Astrocyte of the cerebellum (primary cell): ENCODE data around the gene TAF1C.
A peak's percentile ranks its signal among the peaks of the same experiment; 100 is the strongest.

Experiments used
- DNase-seq: peaks from one replicate; pipeline ENCODE4 v3.0.0-alpha.2; 2011; ENCODE audit warnings: low read depth
- H3K4me3 ChIP-seq: 2 replicates; pipeline ENCODE4 v1.5.1; 2011; ENCODE audit warnings: mild to moderate bottlenecking, low read depth, low read length, moderate library complexity
- in situ Hi-C: cut with HindIII; loops from 2 replicates; pipeline ENCODE4 v1.10.0; 2017; ENCODE audit warnings: low sequenced_read_pairs
- TF ChIP-seq, protein P1 (sequence below): IDR thresholded peaks from 2 replicates; pipeline ENCODE4 v1.5.1; 2012; ENCODE audit warnings: low read length, low read depth, moderate library complexity, mild to moderate bottlenecking; ENCODE audit errors: missing control alignments

The TAF1C gene

DNA sequence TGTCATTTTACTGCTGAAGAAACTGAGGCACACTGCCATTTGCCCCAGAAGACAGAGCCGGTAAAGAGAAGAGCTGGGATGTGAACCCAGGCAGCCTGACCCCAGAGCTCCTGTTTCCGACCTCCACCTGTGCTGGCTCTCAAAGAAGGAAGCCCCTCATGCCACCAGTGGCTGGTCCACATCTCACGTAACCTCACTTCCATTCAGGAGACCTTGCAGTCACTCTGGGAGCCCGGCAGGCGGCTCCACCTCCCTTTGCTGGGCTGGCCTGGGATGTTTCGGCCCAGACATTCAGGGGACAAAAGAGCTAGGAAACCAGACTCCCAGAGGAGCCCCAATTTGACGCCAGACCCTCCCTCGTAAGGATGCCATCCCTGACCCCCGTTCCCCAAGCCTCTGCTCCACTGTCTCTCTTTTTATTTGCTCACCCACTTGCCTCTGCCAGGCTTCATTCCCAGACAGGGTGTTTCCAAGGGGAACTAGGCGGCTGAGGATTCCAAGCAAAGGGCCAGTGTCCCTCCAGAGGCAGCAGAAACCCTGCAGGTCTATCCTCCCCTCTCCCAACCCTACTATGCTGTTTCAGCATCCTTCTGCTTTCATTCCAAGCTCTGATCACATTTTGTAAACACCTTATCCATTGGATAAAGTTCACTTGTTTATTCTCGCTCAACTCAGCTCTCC, 2.8 kb downstream of the TAF1C start:
- no peak overlapping the region for H3K4me3 ChIP-seq
- no peak for DNase-seq
- TF ChIP-seq, protein P1, sequence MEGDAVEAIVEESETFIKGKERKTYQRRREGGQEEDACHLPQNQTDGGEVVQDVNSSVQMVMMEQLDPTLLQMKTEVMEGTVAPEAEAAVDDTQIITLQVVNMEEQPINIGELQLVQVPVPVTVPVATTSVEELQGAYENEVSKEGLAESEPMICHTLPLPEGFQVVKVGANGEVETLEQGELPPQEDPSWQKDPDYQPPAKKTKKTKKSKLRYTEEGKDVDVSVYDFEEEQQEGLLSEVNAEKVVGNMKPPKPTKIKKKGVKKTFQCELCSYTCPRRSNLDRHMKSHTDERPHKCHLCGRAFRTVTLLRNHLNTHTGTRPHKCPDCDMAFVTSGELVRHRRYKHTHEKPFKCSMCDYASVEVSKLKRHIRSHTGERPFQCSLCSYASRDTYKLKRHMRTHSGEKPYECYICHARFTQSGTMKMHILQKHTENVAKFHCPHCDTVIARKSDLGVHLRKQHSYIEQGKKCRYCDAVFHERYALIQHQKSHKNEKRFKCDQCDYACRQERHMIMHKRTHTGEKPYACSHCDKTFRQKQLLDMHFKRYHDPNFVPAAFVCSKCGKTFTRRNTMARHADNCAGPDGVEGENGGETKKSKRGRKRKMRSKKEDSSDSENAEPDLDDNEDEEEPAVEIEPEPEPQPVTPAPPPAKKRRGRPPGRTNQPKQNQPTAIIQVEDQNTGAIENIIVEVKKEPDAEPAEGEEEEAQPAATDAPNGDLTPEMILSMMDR: peak; percentile 22
- in situ Hi-C loops: no loop called here

DNA sequence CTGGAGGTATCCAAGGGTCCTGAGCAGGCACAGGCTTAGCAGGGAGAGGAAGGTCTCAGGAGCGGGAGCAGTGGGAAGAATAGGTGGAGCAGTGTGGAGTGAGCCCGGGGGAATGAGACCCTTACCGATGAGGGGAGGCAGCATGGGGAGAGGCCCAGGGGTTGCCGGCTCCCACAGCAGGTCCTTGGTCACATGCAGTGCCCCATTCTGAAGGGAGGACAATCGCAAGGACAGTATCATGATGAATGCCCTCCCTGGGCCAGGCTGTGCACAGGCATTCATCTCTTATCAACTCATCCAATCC, 3.3 kb downstream of the TAF1C start:
- no peak for DNase-seq

DNA sequence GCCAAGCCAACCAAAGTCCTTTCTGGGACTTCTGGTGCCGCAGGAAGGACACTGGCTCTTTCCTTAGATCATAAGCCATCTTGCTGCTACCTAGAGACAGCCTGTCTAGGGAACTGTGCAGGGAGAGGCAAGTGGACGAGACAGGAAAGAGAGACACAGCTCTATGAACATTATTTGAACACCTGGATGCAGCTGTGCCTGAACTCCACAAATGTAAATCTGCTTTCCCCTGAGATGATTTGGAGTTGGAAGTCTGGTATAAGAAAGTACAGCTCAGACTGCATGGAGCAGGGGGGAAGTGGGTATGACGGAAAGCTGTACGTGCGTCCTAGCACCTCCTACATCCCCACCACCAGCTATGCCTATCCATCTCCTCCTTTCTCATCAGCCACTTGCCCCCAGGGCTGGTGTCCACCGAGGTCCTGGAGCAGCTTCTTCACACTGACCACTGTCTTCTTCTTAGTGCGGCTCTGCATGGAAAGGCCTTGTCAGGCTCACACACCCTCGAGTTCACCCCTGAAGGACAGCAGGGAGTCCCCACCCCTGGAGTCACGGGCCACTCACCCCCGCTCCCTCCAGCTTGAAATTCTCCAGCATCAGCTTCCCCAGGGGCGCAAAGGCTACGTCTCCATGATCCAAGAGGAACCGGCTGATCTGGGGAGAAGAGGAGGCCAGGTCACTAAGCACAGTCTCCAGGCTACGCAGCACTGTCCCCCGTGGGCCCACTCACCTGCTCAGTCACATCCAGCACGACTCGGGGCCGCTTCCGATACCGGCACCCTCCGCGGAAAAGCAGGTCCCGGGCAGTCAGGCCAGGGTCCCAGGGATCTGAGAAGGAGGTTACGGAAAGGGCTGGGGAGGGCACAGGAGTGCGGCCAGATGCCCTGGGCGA, 3.9 kb downstream of the TAF1C start:
- no peak for DNase-seq
- in situ Hi-C loops: no loop called here

More for the DNA sequence above, 3.3 kb downstream of the TAF1C start:
- no peak overlapping the region for H3K4me3 ChIP-seq
- in situ Hi-C loops: no loop called here
- TF ChIP-seq, protein P1: no peak

DNA sequence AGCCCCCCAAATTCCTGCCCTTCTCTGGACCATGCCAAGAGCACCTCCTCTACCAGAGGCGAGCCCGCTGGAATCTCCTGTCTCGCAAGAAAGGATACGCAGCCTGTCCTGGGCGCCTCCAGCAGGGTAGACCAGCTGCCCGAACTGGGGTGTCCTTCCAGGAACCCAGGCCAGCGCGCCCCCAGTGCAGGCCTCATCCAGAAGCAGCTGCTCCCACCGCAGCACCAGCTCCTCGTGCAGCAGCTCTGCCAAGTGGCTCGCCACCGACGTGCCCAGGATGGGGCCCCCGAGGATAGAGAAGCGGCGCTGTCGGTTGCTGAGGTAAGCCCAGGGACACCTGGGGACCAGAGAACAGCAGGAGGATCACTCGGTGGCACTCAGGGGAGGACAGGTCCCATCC, 4.8 kb downstream of the TAF1C start:
- no peak overlapping the region for H3K4me3 ChIP-seq
- DNase-seq: no peak
- TF ChIP-seq, protein P1: no peak
- in situ Hi-C loops: no loop called here

More for the DNA sequence above, 3.9 kb downstream of the TAF1C start:
- TF ChIP-seq, protein P1: no peak
- no peak overlapping the region for H3K4me3 ChIP-seq

DNA sequence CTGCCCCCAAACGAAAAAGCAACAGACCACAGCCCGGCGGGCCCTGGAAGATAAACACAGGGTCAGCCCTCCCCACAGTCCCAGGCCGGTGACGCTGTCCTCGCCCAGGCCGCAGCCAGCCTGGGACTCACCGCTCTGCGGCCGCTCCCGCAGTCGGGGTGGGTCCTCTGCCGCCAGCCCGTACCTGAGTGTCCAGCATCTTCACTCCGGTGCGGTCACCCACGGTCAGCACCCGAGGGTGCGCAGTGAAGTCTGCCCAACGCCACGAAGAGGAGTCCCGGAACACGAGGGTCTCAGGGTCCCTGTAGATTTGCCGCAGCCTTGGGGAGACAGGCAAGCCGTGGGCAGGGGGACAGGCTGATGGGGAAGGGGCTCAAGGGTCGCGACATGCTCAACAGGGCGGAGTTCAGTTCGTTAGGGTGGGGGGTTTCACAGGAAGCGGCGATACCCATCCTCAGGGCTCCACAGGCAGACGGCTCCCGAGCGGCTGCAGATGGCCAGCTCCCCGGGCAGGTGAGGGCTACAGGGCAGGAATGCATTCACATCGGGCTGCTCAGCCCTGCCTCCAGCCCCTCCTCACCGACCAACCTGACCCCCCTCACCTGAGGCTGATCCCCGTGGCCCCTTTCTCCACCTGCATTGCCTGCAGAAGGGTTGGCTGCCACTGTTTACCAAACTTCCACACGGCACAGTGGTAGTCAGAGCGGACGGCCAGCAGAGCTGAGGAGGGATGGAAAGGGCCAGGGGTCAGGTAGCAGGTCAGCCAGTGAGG, 5.5 kb downstream of the TAF1C start:
- in situ Hi-C loops: no loop called here
- TF ChIP-seq, protein P1: no peak
- no peak overlapping the region for H3K4me3 ChIP-seq
- no peak for DNase-seq

GRCh38 chr16:84180519-84181140, 6.2 kb downstream of the TAF1C start:
- in situ Hi-C loops: no loop called here
- H3K4me3 ChIP-seq: no peak overlapping the region
- TF ChIP-seq, protein P1: no peak
- DNase-seq: no peak
